ENCODE measurements around the gene CTNND2. TPM values are rescaled to one million over a fixed set of nuclear protein-coding genes. Genes with fewer than 3 reads are reported as not detected.
A peak's percentile ranks its signal among the peaks of the same experiment; 100 is the strongest.

CTNND2 gene
- total and polyA plus RNA-seq, 4 donors = 0.30 to 2.2 (median 0.71) TPM

DNA sequence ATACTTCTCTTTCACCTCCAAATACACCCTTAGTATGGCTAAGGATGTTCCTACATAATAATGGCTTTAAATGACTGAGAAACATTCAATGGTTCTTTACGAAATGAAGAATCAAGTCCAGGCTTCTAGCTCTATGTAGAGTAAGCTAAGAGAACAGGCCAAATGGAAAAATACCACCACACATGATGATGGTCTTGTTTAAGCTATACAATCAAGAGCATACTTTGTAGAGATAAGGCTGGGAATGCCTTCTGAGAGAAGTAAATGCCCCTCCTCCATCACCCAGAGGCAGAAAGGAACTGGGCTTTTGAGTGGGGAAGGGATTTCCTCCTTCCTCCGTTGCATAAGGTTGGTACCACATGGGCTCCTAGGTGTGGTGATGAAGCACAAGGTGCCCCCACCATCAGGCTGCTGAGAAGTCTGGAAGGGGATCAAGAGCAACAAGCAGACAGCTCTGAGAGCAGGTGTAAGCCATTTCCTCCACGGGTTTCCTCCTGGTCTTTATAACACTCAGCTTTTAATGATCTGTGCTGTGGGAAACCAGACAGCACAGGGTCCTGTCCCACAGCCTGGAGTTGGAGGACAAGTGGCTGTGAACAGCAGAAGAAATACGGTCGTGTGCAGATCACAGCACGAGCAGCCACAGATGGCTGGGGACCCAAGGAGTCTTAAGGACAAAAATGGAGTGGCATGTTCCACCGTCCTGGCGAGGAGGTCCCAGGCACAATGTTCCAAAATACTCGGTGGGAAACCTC, 396.9 kb downstream of the CTNND2 start:
- H3K4me3 ChIP-seq = no peak overlapping the region
- H3K27ac ChIP-seq (ENCODE audit: low read depth in 1 of 2, low read length in 1 of 2) = no peak overlapping the region
- WGBS, 2 donors = 49 to 50% methylated on average over 9 of the region's 9 CpGs
- H3K36me3 ChIP-seq (ENCODE audit: control insufficient read depth in 4 of 4, insufficient read depth in 4 of 4, low read length in 4 of 4) = no peaks in the 10 kb centered on the region
- DNase-seq (peak in 1 of 3 donors; percentile 15), ATAC-seq (ENCODE audit: insufficient read depth, low FRiP score) (no peak)
- H3K27me3 ChIP-seq (ENCODE audit: control insufficient read depth in 3 of 3, insufficient read depth in 3 of 3, low read length in 2 of 3) = no peaks in the 10 kb centered on the region
- TF ChIP-seq, protein P1, sequence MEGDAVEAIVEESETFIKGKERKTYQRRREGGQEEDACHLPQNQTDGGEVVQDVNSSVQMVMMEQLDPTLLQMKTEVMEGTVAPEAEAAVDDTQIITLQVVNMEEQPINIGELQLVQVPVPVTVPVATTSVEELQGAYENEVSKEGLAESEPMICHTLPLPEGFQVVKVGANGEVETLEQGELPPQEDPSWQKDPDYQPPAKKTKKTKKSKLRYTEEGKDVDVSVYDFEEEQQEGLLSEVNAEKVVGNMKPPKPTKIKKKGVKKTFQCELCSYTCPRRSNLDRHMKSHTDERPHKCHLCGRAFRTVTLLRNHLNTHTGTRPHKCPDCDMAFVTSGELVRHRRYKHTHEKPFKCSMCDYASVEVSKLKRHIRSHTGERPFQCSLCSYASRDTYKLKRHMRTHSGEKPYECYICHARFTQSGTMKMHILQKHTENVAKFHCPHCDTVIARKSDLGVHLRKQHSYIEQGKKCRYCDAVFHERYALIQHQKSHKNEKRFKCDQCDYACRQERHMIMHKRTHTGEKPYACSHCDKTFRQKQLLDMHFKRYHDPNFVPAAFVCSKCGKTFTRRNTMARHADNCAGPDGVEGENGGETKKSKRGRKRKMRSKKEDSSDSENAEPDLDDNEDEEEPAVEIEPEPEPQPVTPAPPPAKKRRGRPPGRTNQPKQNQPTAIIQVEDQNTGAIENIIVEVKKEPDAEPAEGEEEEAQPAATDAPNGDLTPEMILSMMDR (IDR thresholded peaks at IDR 0.05; ENCODE audit: control extremely low read depth, extremely low read depth) = no peak
- no peaks in the 10 kb centered on the region for H3K4me1 ChIP-seq (ENCODE audit: control insufficient read depth in 5 of 5, insufficient read depth in 5 of 5, low read length in 5 of 5)
- no peak overlapping the region for H3K9ac ChIP-seq (ENCODE audit: insufficient read depth in 1 of 2, low read length in 2 of 2)
- no peaks in the 10 kb centered on the region for H3K9me3 ChIP-seq (ENCODE audit: control insufficient read depth in 4 of 4, insufficient read depth in 3 of 4, low read length in 3 of 4)

DNA sequence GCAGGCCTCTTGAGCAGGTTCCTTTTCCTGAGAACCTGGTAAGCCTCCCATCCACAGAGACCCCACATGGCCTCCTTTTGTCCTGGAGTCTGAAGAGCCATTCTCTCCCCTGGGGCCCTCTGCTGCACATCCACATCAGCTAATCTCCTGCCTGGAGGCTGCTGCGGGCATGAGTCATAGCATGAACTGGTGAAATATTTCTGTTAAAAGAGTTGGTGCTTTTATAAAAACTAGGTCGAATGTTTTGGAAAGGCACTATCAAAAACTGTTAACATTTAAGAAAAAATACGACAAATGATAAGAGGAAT, 399.4 kb downstream of the CTNND2 start:
- H3K36me3 ChIP-seq (ENCODE audit: control insufficient read depth in 4 of 4, insufficient read depth in 4 of 4, low read length in 4 of 4) = no peaks in the 10 kb centered on the region
- no peak overlapping the region for H3K9ac ChIP-seq (ENCODE audit: insufficient read depth in 1 of 2, low read length in 2 of 2)
- no peak overlapping the region for H3K27ac ChIP-seq (ENCODE audit: low read depth in 1 of 2, low read length in 1 of 2)
- no peaks in the 10 kb centered on the region for H3K9me3 ChIP-seq (ENCODE audit: control insufficient read depth in 4 of 4, insufficient read depth in 3 of 4, low read length in 3 of 4)
- no peak overlapping the region for H3K4me3 ChIP-seq
- TF ChIP-seq, protein P1 (IDR thresholded peaks at IDR 0.05; ENCODE audit: control extremely low read depth, extremely low read depth) = no peak
- no peaks in the 10 kb centered on the region for H3K27me3 ChIP-seq (ENCODE audit: control insufficient read depth in 3 of 3, insufficient read depth in 3 of 3, low read length in 2 of 3)
- no peaks in the 10 kb centered on the region for H3K4me1 ChIP-seq (ENCODE audit: control insufficient read depth in 5 of 5, insufficient read depth in 5 of 5, low read length in 5 of 5)
- DNase-seq = no peak
- no peak for ATAC-seq (ENCODE audit: insufficient read depth, low FRiP score)
- 85 to 93% methylated on average over 3 of the region's 3 CpGs for WGBS, 2 donors

DNA sequence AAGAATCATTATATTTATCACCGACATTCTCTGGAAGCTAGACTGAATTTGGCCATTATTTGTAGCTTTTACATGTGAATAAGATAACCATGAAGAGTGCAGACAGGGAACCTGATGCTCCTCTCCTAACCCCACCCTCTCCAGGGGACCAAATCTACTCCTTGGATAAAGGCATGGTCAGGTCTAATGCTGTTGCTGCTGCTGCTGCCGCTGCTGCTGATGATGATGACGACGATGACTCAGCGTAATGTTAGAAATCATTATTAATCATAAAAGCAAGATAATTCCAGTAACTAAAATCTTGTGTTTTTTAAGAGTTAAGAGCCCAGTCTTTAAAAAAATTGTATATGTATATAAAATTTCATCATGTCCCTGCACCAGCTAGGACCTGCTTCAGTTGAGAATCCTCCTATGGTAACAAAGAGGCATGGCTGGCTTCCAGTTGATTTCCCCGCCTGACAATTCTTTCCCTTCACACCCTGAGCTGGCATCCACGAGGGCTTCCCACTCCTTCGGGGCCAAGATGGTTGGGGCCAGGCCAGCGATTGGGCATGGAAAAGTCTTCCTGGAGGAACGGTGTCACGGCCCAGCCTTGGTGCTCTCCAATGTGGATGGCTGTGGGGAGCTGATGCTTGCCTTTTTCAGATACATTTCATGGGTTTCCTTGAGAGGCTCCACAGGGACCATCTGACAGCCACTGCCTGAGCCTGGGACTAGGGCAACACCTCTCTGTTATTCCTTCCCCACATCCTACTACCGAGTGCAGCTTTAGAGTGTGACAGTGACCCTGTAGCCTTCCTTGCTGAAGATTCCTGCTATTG, 400.0 kb downstream of the CTNND2 start:
- Histone ChIP-seq H3K9ac (ENCODE audit: insufficient read depth in 1 of 2, low read length in 2 of 2) (no peak overlapping the region), H3K4me1 (ENCODE audit: control insufficient read depth in 5 of 5, insufficient read depth in 5 of 5, low read length in 5 of 5) (no peaks in the 10 kb centered on the region), H3K9me3 (ENCODE audit: control insufficient read depth in 4 of 4, insufficient read depth in 3 of 4, low read length in 3 of 4) (no peaks in the 10 kb centered on the region), H3K4me3 (no peak overlapping the region), H3K27me3 (ENCODE audit: control insufficient read depth in 3 of 3, insufficient read depth in 3 of 3, low read length in 2 of 3) (no peaks in the 10 kb centered on the region), H3K36me3 (ENCODE audit: control insufficient read depth in 4 of 4, insufficient read depth in 4 of 4, low read length in 4 of 4) (no peaks in the 10 kb centered on the region), H3K27ac (ENCODE audit: low read depth in 1 of 2, low read length in 1 of 2) (no peak overlapping the region)
- no peak for ATAC-seq (ENCODE audit: insufficient read depth, low FRiP score)
- 91 to 92% methylated on average over 12 of the region's 12 CpGs for WGBS, 2 donors
- TF ChIP-seq, protein P1 (IDR thresholded peaks at IDR 0.05; ENCODE audit: control extremely low read depth, extremely low read depth) = no peak
- no peak for DNase-seq
